Esophagus muscularis mucosa (tissue), 4 donors: ENCODE data around the gene NCOA1. TPM values are rescaled to one million over a fixed set of nuclear protein-coding genes. Genes with fewer than 3 reads are reported as not detected.

Experiments
- DNase-seq: peaks from one replicate; pipeline ENCODE4 v3.0.0-alpha.2; 2017; ENCODE audit errors: extremely low spot score
- H3K27ac ChIP-seq, 4 donors: fragments of 200-600 bp; sonication (generic); replicated peaks in 1 of 4; 1 replicate in 3 of 4; 2 replicates in 1 of 4; pipeline ENCODE4 v1.5.1; 2016 to 2019; ENCODE audit warnings: mild to moderate bottlenecking in 1 of 4
- H3K27me3 ChIP-seq, 4 donors: fragments of 200-600 bp; sonication (generic); one replicate each; pipeline versions ENCODE4 v1.5.1 to v1.6.0; 2016 to 2019
- H3K36me3 ChIP-seq, 4 donors: fragments of 200-600 bp; sonication (generic); one replicate each; pipeline ENCODE4 v1.5.1; 2016 to 2019
- H3K4me1 ChIP-seq, 4 donors: fragments of 200-600 bp; sonication (generic); one replicate each; pipeline ENCODE4 v1.5.1; 2016 to 2019
- H3K4me3 ChIP-seq, 4 donors: fragments of 200-600 bp; sonication (generic); 1 replicate in 2 of 4; 2 replicates in 2 of 4; pipeline ENCODE4 v1.5.1; 2016 to 2019; ENCODE audit warnings: mild to moderate bottlenecking in 4 of 4, moderate library complexity in 1 of 4
- H3K9me3 ChIP-seq, 4 donors: fragments of 200-600 bp; sonication (generic); 1 replicate in 3 of 4; 2 replicates in 1 of 4; pipeline ENCODE4 v1.5.1; 2016 to 2019
- EP300 ChIP-seq: sonication (generic); formaldehyde crosslinking; IDR thresholded peaks from one replicate; pipeline ENCODE4 v1.6.1; 2017; ENCODE audit warnings: antibody characterized with exemption
- POLR2A ChIP-seq: fragments of 450-650 bp; IDR thresholded peaks from one replicate; pipeline ENCODE4 v1.6.1; 2017; ENCODE audit warnings: antibody characterized with exemption, moderate library complexity, mild to moderate bottlenecking, low read depth
- POLR2AphosphoS5 ChIP-seq, 2 donors: sonication (generic); formaldehyde crosslinking; IDR thresholded peaks; one replicate each; pipeline ENCODE4 v1.6.1; 2017; ENCODE audit warnings: antibody characterized with exemption in 2 of 2
- WGBS: methylation state at CpG from one replicate; pipeline ENCODE4 v1.1.5; 2018; 5-methylcytosine and 5-hydroxymethylcytosine counted together
- intact Hi-C: fragments of 100-400 bp; cut with DNase I; formaldehyde crosslinking; loops from one replicate; pipeline ENCODE4 v1.15.1; 2023
- total RNA-seq, 4 donors: library from RNA; depleted of rRNA; stranded (reverse); fragments of >200 nt; gene quantifications; one replicate each; pipeline versions ENCODE4 v1.1.0 to v1.2.1, GENCODE V29; 2016
- TF ChIP-seq, protein P1 (sequence below), 3 experiments: fragments of 200-600 bp in 2 of 3; fragments of 450-650 bp in 1 of 3; sonication (generic) in 2 of 3; IDR thresholded peaks; one replicate each; pipeline ENCODE4 v1.5.1; 2017 to 2019; ENCODE audit warnings: antibody characterized with exemption in 3 of 3, mild to moderate bottlenecking in 2 of 3, moderate library complexity in 1 of 3

The NCOA1 gene
- total RNA-seq, 4 donors from 2014 or later, result 43.9 to 49.4 (median 47.3) TPM

DNA sequence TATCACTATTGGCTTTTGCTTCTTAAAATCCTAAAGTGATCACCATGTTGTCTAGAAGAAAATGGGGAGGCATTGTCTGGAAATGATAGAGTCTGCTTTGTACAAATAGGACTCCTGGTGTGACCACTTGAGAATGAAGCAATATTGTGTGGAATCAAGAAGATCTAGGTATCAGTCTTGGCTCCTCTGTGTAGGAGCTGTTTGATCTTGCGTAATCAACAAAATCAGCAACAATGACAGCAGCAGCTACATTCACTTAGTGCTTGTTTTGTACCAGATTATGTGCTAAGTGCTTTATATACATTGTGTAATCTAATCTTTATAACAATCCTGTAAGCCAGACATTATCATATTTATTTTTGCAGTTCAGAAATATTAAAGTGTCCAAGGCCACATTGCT, 17.8 kb downstream of the NCOA1 start:
- H3K4me1 ChIP-seq, result peaks cover 55 to 88% (median 78%) of the 10 kb centered on the region in 4 donors
- 94% methylated on average over 1 of the region's 1 CpG for WGBS
- H3K9me3 ChIP-seq, result no peaks in the 10 kb centered on the region
- H3K36me3 ChIP-seq, result no peaks in the 10 kb centered on the region
- no peak overlapping the region for H3K27ac ChIP-seq
- TF ChIP-seq POLR2A, result no peak
- TF ChIP-seq POLR2AphosphoS5 (IDR thresholded peaks at IDR 0.05), result no peak
- TF ChIP-seq, protein P1, sequence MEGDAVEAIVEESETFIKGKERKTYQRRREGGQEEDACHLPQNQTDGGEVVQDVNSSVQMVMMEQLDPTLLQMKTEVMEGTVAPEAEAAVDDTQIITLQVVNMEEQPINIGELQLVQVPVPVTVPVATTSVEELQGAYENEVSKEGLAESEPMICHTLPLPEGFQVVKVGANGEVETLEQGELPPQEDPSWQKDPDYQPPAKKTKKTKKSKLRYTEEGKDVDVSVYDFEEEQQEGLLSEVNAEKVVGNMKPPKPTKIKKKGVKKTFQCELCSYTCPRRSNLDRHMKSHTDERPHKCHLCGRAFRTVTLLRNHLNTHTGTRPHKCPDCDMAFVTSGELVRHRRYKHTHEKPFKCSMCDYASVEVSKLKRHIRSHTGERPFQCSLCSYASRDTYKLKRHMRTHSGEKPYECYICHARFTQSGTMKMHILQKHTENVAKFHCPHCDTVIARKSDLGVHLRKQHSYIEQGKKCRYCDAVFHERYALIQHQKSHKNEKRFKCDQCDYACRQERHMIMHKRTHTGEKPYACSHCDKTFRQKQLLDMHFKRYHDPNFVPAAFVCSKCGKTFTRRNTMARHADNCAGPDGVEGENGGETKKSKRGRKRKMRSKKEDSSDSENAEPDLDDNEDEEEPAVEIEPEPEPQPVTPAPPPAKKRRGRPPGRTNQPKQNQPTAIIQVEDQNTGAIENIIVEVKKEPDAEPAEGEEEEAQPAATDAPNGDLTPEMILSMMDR (IDR thresholded peaks at IDR 0.05), result no peak
- TF ChIP-seq EP300, result no peak
- H3K27me3 ChIP-seq, result no peaks in the 10 kb centered on the region
- intact Hi-C loops, result loop anchor here (10.0 kb wide), 1 partner anchor 196 kb away; no protein-coding TSS in a partner anchor
- no peak overlapping the region for H3K4me3 ChIP-seq
- DNase-seq, result no peak

DNA sequence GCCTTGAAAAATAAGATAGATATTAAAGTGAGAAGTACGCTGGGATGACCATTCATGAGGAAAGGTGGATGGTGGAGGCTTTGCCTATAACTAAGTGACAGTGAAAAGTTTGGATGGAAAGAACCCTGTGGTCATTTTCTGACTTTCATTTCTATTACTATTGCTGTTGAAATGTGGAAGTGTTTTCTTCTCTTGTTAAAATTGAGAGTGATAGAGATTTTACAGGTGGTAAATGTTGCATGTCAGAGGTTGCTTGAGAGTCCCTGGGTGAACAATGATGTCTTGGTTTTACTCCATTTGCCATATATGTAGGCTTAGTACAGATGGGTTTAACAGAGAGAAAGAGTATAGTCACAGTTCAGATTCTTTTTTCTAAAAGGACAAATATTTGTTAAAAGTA, 18.4 kb downstream of the NCOA1 start:
- Histone ChIP-seq H3K27ac (no peak overlapping the region), H3K4me1 (peaks cover 55 to 83% (median 80%) of the 10 kb centered on the region in 4 donors), H3K27me3 (no peaks in the 10 kb centered on the region), H3K4me3 (no peak overlapping the region), H3K36me3 (no peaks in the 10 kb centered on the region), H3K9me3 (no peaks in the 10 kb centered on the region)
- no peak for DNase-seq
- TF ChIP-seq POLR2AphosphoS5 (IDR thresholded peaks at IDR 0.05) (no peak), POLR2A (no peak), EP300 (no peak)
- TF ChIP-seq, protein P1 (IDR thresholded peaks at IDR 0.05), result no peak
- intact Hi-C loops, result loop anchor here (10.0 kb wide), 1 partner anchor 195 kb away; no protein-coding TSS in a partner anchor
- 94% methylated on average over 1 of the region's 1 CpG for WGBS

DNA sequence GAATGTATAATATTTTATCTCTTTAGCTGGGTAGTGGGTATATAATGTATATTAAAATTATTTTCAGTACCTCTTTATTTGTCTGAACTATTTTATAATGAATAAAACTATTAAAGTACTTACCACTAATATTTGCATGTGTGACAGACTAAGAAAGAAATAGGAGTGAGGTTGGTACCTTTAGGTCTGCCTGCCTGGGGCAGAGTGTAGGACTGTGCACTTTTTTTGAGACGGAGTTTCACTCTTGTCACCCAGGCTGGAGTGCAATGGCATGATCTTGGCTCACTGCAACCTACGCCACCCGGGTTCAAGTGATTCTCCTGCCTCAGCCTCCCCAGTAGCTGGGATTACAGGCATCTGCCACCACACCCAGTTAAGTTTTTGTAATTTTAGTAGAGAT, 18.8 kb downstream of the NCOA1 start:
- Histone ChIP-seq H3K36me3 (no peaks in the 10 kb centered on the region), H3K9me3 (no peaks in the 10 kb centered on the region), H3K27ac (no peak overlapping the region), H3K4me1 (peaks cover 55 to 83% (median 78%) of the 10 kb centered on the region in 4 donors), H3K4me3 (no peak overlapping the region), H3K27me3 (no peaks in the 10 kb centered on the region)
- TF ChIP-seq POLR2AphosphoS5 (IDR thresholded peaks at IDR 0.05) (no peak), POLR2A (no peak), EP300 (no peak)
- TF ChIP-seq, protein P1 (IDR thresholded peaks at IDR 0.05), result no peak
- intact Hi-C loops, result loop anchor here (10.0 kb wide), 1 partner anchor 195 kb away; no protein-coding TSS in a partner anchor
- DNase-seq, result no peak
- WGBS, result 97% methylated on average over 3 of the region's 3 CpGs

DNA sequence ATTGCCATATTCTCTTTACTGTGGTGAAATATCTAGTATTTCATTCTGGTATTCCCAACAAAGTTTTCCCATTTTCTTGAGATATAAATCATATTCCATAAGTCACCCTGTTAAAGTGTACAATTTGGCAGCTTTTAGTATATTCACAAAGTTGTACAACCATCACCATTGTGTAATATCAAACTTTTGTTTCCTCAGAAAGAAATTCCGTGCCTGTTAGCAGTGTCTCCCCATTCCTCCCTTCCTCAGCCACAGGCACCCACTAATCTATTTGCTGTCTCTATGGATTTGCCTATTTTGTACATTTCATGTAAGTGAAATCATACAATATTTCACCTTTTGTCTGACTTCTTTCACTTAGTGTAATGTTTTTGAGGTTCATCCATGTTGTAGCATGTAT, 19.7 kb downstream of the NCOA1 start:
- intact Hi-C loops, result no loop called here
- WGBS, result 93% methylated on average over 1 of the region's 1 CpG
- Histone ChIP-seq H3K27ac (no peak overlapping the region), H3K4me3 (no peak overlapping the region), H3K4me1 (peaks cover 54 to 84% (median 73%) of the 10 kb centered on the region in 4 donors), H3K36me3 (no peaks in the 10 kb centered on the region), H3K27me3 (no peaks in the 10 kb centered on the region), H3K9me3 (no peaks in the 10 kb centered on the region)
- DNase-seq, result no peak
- TF ChIP-seq EP300 (no peak), POLR2A (no peak), POLR2AphosphoS5 (IDR thresholded peaks at IDR 0.05) (no peak)

DNA sequence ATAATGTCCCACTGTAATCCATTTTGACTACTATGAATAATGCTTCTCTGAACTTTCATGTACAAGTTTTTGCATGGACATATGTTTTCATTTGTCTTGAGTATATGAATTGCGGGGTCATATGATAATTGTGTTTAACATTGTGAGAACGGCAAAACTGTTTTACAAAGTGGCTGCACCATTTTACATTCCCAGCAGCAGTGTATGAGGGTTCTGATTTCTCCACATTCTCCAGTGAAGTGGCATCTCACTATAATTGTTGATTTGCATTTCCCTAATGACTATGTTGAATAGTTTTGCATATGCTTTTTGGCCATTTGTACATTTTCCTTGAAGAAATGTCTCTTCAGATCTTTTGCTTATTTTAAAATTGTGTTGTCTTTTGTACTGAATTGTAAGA, 20.1 kb downstream of the NCOA1 start:
- intact Hi-C loops, result no loop called here
- TF ChIP-seq POLR2A (no peak), EP300 (no peak)
- TF ChIP-seq, protein P1 (IDR thresholded peaks at IDR 0.05), result no peak

More for the DNA sequence above, 20.1 kb downstream of the NCOA1 start:
- Histone ChIP-seq H3K4me1 (peaks cover 50 to 84% (median 71%) of the 10 kb centered on the region in 4 donors), H3K9me3 (no peaks in the 10 kb centered on the region), H3K27me3 (no peaks in the 10 kb centered on the region), H3K27ac (no peak overlapping the region), H3K4me3 (no peak overlapping the region), H3K36me3 (no peaks in the 10 kb centered on the region)
- 85% methylated on average over 2 of the region's 2 CpGs for WGBS
- no peak for DNase-seq
